Heart left ventricle (tissue), 16 donors: ENCODE data around the gene PARD3B. TPM values are rescaled to one million over a fixed set of nuclear protein-coding genes. Genes with fewer than 3 reads are reported as not detected.

Source experiments
- ATAC-seq, 4 donors: fragments of 200-7000 bp; cut with Tn5 transposase; one replicate each; pipeline ENCODE4 v1.9.1; 2020 to 2022; ENCODE audit warnings: moderate library complexity in 4 of 4, mild to moderate bottlenecking in 3 of 4, moderate number of reproducible peaks in 1 of 4
- DNase-seq, 5 donors: peaks; one replicate each; pipeline ENCODE4 v3.0.0-alpha.2; 2020
- H3K27ac ChIP-seq, 12 donors: fragments of 200-600 bp; sonication (generic) in 4 of 12; one replicate each; pipeline versions ENCODE4 v1.5.0 to v1.8.0; 2016 to 2022; ENCODE audit warnings: mild to moderate bottlenecking in 2 of 12
- H3K27me3 ChIP-seq, 9 donors: fragments of 200-600 bp; sonication (generic) in 2 of 9; one replicate each; pipeline versions ENCODE4 v1.5.1 to v1.8.0; 2016 to 2022; ENCODE audit warnings: mild to moderate bottlenecking in 3 of 9
- H3K36me3 ChIP-seq, 9 donors: fragments of 200-600 bp; sonication (generic) in 2 of 9; one replicate each; pipeline versions ENCODE4 v1.5.0 to v1.8.0; 2018 to 2022; ENCODE audit warnings: mild to moderate bottlenecking in 2 of 9
- H3K4me1 ChIP-seq, 12 donors: fragments of 200-600 bp; sonication (generic) in 4 of 12; one replicate each; pipeline versions ENCODE4 v1.5.0 to v1.8.0; 2016 to 2022; ENCODE audit warnings: mild to moderate bottlenecking in 3 of 12
- H3K4me3 ChIP-seq, 12 donors: fragments of 200-600 bp; sonication (generic) in 4 of 12; one replicate each; pipeline versions ENCODE4 v1.5.0 to v1.8.0; 2017 to 2022; ENCODE audit warnings: mild to moderate bottlenecking in 9 of 12, moderate library complexity in 4 of 12
- H3K9me3 ChIP-seq, 12 donors: fragments of 200-600 bp; sonication (generic) in 4 of 12; one replicate each; pipeline versions ENCODE4 v1.5.0 to v1.8.0; 2016 to 2022; ENCODE audit warnings: mild to moderate bottlenecking in 1 of 12
- POLR2A ChIP-seq, 2 donors: fragments of 450-650 bp; IDR thresholded peaks; one replicate each; pipeline ENCODE4 v1.6.1; 2017; ENCODE audit warnings: antibody characterized with exemption in 2 of 2, mild to moderate bottlenecking in 2 of 2, moderate library complexity in 2 of 2
- WGBS, 4 donors: extraction: QIAGEN DNeasy Blood & Tissue Kit in 2 of 4; methylation state at CpG; one replicate each; pipeline versions ENCODE4 v1.1.5 to v1.1.7; 2013 to 2018; 5-methylcytosine and 5-hydroxymethylcytosine counted together
- intact Hi-C, 10 donors: fragments of 100-400 bp; cut with DNase I; formaldehyde crosslinking; loops; one replicate each; pipeline versions ENCODE4 v1.11.1 to v1.14.2; 2022
- polyA plus RNA-seq, 2 donors: library from polyadenylated mRNA; stranded (reverse); fragments of 200-250 nt; gene quantifications; one replicate each; pipeline ENCODE4 v1.2.3, GENCODE V29; 2013
- total RNA-seq, 9 donors: library from RNA; depleted of rRNA in 2 of 9; stranded (reverse); fragments of >200 nt in 2 of 9; fragmentation: NEBNext Ultra II Directional in 3 of 9; extraction: Animal tissue kit (Norgen Biotek cat#: 25700) in 3 of 9; gene quantifications; one replicate each; pipeline versions ENCODE4 v1.1.0 to v1.2.4, GENCODE V29; 2016 to 2023
- TF ChIP-seq, protein P1 (sequence below), 12 donors: fragments of 200-600 bp; sonication (generic) in 4 of 12; IDR thresholded peaks; one replicate each; pipeline versions ENCODE4 v1.5.0 to v1.8.0; 2018 to 2022; ENCODE audit warnings: antibody characterized with exemption in 12 of 12, mild to moderate bottlenecking in 5 of 12
- donor health status: ischemic (EF 13 %, LVEDD 7.1; RV severe dilation, severe dysfunction).
- donor health status: healthy with polysubstance abuse.
- donor health status: DM: no; HTN: yes; CAD: no.
- donor health status: DM: no; HTN: no; CAD: no.
- donor health status: ischemic (EF 25% LVEDD 6.9; RV normal size, moderate dysfunction).
- donor health status: ischemic (EF 25% LVEDD 5.7; RV mildly dilated, moderate dysfunction).
- donor health status: healthy.
- donor health status: DM: yes; HTN: yes; CAD: no.
- donor health status: ischemic (EF 35%, LVEDD 5.7; RV mildly dilated, moderate dysfunction).
- donor health status: nonischemic (EF 11% LVEDD 7.7; RV severe dilation, severe dysfunction).
- donor health status: DM: yes; HTN: yes; CAD: no.
- donor health status: PGD.
- donor health status: ischemic (EF 29% LVEDD 5.4; RV normal size, mild dysfunction).
- donor health status: nonischemic (EF 23%, LVEDD 6.1; RV moderate dilation, normal function).

Gene PARD3B
- total and polyA plus RNA-seq, 11 donors: 0.71 to 15.1 (median 6.2) TPM

DNA sequence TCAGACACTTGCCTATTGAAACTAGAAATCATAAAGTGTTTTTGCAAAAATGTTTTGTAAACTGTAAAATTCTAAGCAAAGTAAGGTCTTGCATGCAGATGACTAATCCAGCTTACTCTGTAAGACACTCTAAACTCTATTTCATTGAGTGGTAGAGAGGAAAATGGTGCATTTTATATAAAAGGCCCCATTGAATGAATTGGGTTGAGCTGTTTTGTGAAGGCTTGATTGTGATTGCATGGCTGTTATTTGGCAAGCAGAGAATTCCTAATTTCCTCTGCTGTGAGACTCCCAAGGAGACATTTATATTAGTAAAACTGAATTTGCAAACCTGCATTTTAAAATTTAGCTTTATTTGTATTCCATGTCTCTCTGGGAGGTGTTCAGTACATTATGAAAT lies 234.5 kb downstream of the PARD3B start:
- TF ChIP-seq POLR2A (IDR thresholded peaks at IDR 0.05): no peak
- TF ChIP-seq, protein P1, sequence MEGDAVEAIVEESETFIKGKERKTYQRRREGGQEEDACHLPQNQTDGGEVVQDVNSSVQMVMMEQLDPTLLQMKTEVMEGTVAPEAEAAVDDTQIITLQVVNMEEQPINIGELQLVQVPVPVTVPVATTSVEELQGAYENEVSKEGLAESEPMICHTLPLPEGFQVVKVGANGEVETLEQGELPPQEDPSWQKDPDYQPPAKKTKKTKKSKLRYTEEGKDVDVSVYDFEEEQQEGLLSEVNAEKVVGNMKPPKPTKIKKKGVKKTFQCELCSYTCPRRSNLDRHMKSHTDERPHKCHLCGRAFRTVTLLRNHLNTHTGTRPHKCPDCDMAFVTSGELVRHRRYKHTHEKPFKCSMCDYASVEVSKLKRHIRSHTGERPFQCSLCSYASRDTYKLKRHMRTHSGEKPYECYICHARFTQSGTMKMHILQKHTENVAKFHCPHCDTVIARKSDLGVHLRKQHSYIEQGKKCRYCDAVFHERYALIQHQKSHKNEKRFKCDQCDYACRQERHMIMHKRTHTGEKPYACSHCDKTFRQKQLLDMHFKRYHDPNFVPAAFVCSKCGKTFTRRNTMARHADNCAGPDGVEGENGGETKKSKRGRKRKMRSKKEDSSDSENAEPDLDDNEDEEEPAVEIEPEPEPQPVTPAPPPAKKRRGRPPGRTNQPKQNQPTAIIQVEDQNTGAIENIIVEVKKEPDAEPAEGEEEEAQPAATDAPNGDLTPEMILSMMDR (IDR thresholded peaks at IDR 0.05): no peak
- no peak overlapping the region for H3K27ac ChIP-seq
- H3K4me3 ChIP-seq: no peak overlapping the region
- intact Hi-C loops: no loop called here
- ATAC-seq: no peak
- H3K36me3 ChIP-seq: no peaks in the 10 kb centered on the region
- DNase-seq: no peak
- no peaks in the 10 kb centered on the region for H3K9me3 ChIP-seq
- no peaks in the 10 kb centered on the region for H3K27me3 ChIP-seq
- peaks cover 0 to 12% (median 2%) of the 10 kb centered on the region in 12 donors for H3K4me1 ChIP-seq

DNA sequence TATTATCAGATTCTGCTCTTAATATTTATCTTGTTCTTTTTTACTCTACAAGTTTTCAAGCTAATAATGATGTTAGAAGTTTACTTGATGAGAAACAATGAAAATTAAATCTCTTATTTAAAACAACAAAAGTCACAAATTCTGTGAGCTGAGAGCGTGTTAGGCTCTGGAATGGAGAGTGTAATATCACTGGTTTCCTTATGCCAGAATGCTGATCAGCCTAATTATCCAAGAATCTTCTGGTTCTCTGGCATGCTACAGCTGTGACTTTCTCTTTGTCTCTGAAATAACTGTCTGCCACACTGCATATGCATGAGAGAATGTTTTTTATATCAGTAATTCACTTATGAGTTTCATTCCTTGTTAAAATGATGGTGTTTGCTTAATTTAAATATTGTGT lies 236.7 kb downstream of the PARD3B start:
- TF ChIP-seq POLR2A (IDR thresholded peaks at IDR 0.05): no peak
- TF ChIP-seq, protein P1 (IDR thresholded peaks at IDR 0.05): no peak
- Histone ChIP-seq H3K36me3 (no peaks in the 10 kb centered on the region), H3K4me3 (no peak overlapping the region), H3K27me3 (no peaks in the 10 kb centered on the region), H3K9me3 (no peaks in the 10 kb centered on the region), H3K27ac (no peak overlapping the region), H3K4me1 (peaks cover 0 to 3% (median 0%) of the 10 kb centered on the region in 12 donors)
- no peak for ATAC-seq
- intact Hi-C loops: no loop called here
- WGBS, 4 donors: 86 to 96% (median 90%) methylated on average over 1 of the region's 1 CpG
- no peak for DNase-seq

DNA sequence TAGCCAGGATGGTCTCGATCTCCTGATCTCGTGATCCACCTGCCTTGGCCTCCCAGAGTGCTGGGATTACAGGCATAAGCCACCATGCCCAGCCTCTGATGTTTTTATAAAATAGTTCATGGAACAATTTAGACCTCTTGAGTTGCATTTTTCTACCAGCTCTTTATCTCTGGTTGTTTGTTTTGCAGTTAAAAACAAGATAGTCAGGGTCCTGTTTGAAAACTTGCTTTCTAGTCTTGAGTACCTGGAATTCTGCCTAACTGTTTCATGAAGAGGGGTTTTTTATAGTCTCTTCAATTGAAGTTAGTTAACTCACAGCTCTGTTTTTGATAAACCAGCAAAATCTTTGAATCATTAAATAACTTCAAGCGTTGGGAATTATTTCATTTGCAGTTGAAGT lies 244.8 kb downstream of the PARD3B start:
- Histone ChIP-seq H3K27ac (no peak overlapping the region), H3K4me3 (no peak overlapping the region), H3K9me3 (no peaks in the 10 kb centered on the region), H3K36me3 (no peaks in the 10 kb centered on the region), H3K27me3 (no peaks in the 10 kb centered on the region), H3K4me1 (peaks cover 0 to 3% (median 0%) of the 10 kb centered on the region in 12 donors)
- TF ChIP-seq, protein P1 (IDR thresholded peaks at IDR 0.05): no peak
- TF ChIP-seq POLR2A (IDR thresholded peaks at IDR 0.05): no peak
- 91 to 96% (median 92%) methylated on average over 3 of the region's 3 CpGs for WGBS, 4 donors
- DNase-seq (no peak), ATAC-seq (no peak)
- intact Hi-C loops: no loop called here

DNA sequence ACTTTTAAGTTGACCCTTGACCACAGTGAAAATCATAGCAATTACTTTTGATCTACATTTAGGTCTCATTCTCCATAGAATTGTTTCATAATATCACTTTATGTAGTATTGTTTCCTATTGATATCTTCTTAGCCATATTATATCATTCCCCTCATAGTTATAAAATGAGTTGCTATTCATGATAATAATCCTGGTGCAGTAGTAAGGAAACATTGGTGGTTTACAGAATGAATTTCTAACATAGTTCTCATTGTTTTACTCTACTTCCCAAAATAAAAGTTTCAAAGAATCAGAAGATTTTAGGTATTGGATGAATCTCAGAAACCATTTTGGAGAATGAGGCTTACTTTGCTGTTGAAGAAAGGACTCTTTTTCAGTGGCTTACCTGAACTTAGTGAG lies 246.0 kb downstream of the PARD3B start:
- intact Hi-C loops: no loop called here
- peaks cover 0 to 5% (median 0%) of the 10 kb centered on the region in 12 donors for H3K4me1 ChIP-seq
- no peak overlapping the region for H3K27ac ChIP-seq
- no peaks in the 10 kb centered on the region for H3K27me3 ChIP-seq
- no peaks in the 10 kb centered on the region for H3K36me3 ChIP-seq
- no peaks in the 10 kb centered on the region for H3K9me3 ChIP-seq
- ATAC-seq (no peak), DNase-seq (no peak)
- TF ChIP-seq, protein P1 (IDR thresholded peaks at IDR 0.05): no peak
- no peak for TF ChIP-seq POLR2A (IDR thresholded peaks at IDR 0.05)
- no peak overlapping the region for H3K4me3 ChIP-seq
